Measurements from ENCODE around the gene EMID1. TPM values are rescaled to one million over a fixed set of nuclear protein-coding genes. Genes with fewer than 3 reads are reported as not detected.

Gene EMID1
- polyA plus RNA-seq, 1 of the 3 experiments (the other 2 are of a cell fraction) = 1.1 TPM

DNA sequence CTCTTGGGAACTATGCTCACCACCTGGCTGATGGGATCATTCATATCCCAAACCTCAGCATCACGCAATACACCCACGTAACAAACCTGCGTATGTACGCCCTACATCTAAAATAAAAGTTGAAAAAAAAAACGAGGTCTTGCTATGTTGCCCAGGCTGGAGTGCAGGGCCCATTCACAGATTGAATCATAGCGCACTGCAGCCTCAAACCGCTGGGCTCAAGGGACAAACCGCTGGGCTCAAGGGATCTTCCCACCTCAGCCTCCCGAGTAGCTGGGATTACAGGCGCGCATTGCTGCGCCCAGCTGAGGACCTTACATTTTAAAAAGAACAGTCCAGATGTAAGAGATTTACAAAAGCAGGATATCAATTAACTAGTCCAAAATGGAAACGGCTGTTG is 41.9 kb upstream of the EMID1 start:
- Histone ChIP-seq H3K4me2 (no peak overlapping the region), H4K20me1 (ENCODE audit: insufficient read depth) (no peaks in the 10 kb centered on the region), H2AFZ (ENCODE audit: low read depth) (no peak overlapping the region), H3K36me3 (replicated peaks in 1 of 2; ENCODE audit: control insufficient read depth in 1 of 2, insufficient read depth in 2 of 2, low read length in 1 of 2) (no peaks in the 10 kb centered on the region), H3F3A (replicated peaks; ENCODE audit: insufficient read depth) (no peaks in the 10 kb centered on the region), H3K9me2 (no peaks in the 10 kb centered on the region), H3K4me3 (ENCODE audit: low read depth in 2 of 2, low read length in 1 of 2) (no peak overlapping the region), H3K27me3 (ENCODE audit: insufficient read depth) (no peaks in the 10 kb centered on the region; the same call in 1 of the 2 replicates), H3K4me1 (ENCODE audit: control insufficient read depth in 1 of 2, insufficient read depth in 2 of 2, low read depth in 1 of 2, low read length in 1 of 2) (no peaks in the 10 kb centered on the region), H3K79me2 (ENCODE audit: insufficient read depth) (no peaks in the 10 kb centered on the region), H3K9ac (no peak overlapping the region), H3K9me3 (no peaks in the 10 kb centered on the region), H3K27ac (ENCODE audit: low read depth in 2 of 2, low read length in 1 of 2) (no peak overlapping the region)
- WGBS (ENCODE audit: low lambda C conversion rate) = 84% methylated on average over 13 of the region's 13 CpGs
- TF ChIP-seq POLR2AphosphoS5 (IDR thresholded peaks at IDR 0.05; ENCODE audit: low read depth, low read length) = no peak
- ChIA-PET POLR2A (no interaction called here), CTCF (interaction anchor here (3.5 kb wide), 1 partner anchor 10 kb away, joined by 20 read pairs; no protein-coding TSS in a partner anchor)
- no peak for DNase-seq

DNA sequence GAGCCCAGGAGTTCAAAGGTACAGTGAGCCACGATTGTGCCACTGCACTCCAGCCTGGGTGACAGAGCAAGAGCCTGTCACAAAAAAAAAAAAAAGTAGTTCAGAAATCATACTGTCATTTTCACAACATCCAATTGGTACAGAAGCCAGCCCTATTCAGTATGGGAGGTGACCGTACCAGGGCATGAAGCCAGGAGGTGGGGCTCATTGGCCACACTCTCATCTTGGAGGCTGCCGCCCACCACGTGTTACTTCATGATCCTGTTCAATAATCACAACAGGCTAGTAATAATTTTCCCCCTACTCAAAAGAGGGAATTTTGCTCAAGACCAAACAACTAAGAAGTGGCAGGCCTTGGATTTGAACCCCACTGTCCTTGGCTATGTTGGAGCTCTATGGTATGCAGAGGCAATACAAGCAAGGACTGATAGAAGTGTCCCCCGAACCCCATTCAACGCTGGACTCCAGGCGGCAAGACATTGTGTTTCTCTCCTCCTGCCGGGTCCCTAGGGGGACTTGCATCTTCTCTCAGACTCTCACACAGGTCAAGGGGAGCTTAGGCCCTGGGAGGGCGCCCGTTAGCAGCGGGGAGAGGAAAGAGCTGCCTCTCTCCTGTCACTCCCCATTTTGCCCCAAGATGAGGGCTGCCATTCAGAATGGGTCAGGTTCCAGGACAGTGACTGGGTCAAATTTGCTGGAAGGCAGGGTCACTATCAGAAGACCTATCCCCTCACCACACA is 40.2 kb upstream of the EMID1 start:
- Histone ChIP-seq H3K9me3 (no peaks in the 10 kb centered on the region), H3K4me3 (ENCODE audit: low read depth in 2 of 2, low read length in 1 of 2) (no peak overlapping the region), H3K27me3 (ENCODE audit: insufficient read depth) (no peaks in the 10 kb centered on the region; the same call in 1 of the 2 replicates), H3K9ac (no peak overlapping the region), H3K36me3 (replicated peaks in 1 of 2; ENCODE audit: control insufficient read depth in 1 of 2, insufficient read depth in 2 of 2, low read length in 1 of 2) (no peaks in the 10 kb centered on the region), H3K4me2 (no peak overlapping the region), H3K4me1 (ENCODE audit: control insufficient read depth in 1 of 2, insufficient read depth in 2 of 2, low read depth in 1 of 2, low read length in 1 of 2) (no peaks in the 10 kb centered on the region), H3F3A (replicated peaks; ENCODE audit: insufficient read depth) (no peaks in the 10 kb centered on the region), H3K27ac (ENCODE audit: low read depth in 2 of 2, low read length in 1 of 2) (no peak overlapping the region), H2AFZ (ENCODE audit: low read depth) (no peak overlapping the region), H4K20me1 (ENCODE audit: insufficient read depth) (no peaks in the 10 kb centered on the region), H3K79me2 (ENCODE audit: insufficient read depth) (no peaks in the 10 kb centered on the region), H3K9me2 (no peaks in the 10 kb centered on the region)
- ChIA-PET POLR2A (no interaction called here), CTCF (interaction anchor here (3.5 kb wide), 1 partner anchor 11 kb away, joined by 20 read pairs; no protein-coding TSS in a partner anchor)
- WGBS (ENCODE audit: low lambda C conversion rate) = 72% methylated on average over 7 of the region's 11 CpGs
- DNase-seq = no peak
- no peak for TF ChIP-seq TCF12 (IDR thresholded peaks at IDR 0.05)
- TF ChIP-seq, protein P1, sequence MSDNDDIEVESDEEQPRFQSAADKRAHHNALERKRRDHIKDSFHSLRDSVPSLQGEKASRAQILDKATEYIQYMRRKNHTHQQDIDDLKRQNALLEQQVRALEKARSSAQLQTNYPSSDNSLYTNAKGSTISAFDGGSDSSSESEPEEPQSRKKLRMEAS (IDR thresholded peaks at IDR 0.05; ENCODE audit: low read depth) = no peak
- TF ChIP-seq EP300 (IDR thresholded peaks at IDR 0.05; ENCODE audit: borderline replicate concordance in 1 of 2, low read depth in 1 of 2, low read length in 1 of 2) = no peak
- TF ChIP-seq, protein P2, sequence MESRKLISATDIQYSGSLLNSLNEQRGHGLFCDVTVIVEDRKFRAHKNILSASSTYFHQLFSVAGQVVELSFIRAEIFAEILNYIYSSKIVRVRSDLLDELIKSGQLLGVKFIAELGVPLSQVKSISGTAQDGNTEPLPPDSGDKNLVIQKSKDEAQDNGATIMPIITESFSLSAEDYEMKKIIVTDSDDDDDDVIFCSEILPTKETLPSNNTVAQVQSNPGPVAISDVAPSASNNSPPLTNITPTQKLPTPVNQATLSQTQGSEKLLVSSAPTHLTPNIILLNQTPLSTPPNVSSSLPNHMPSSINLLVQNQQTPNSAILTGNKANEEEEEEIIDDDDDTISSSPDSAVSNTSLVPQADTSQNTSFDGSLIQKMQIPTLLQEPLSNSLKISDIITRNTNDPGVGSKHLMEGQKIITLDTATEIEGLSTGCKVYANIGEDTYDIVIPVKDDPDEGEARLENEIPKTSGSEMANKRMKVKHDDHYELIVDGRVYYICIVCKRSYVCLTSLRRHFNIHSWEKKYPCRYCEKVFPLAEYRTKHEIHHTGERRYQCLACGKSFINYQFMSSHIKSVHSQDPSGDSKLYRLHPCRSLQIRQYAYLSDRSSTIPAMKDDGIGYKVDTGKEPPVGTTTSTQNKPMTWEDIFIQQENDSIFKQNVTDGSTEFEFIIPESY (IDR thresholded peaks at IDR 0.05; ENCODE audit: borderline replicate concordance, low read depth) = no peak
- TF ChIP-seq FOSL2 (IDR thresholded peaks at IDR 0.05; ENCODE audit: borderline replicate concordance, low read depth) = no peak
- TF ChIP-seq, protein P3, sequence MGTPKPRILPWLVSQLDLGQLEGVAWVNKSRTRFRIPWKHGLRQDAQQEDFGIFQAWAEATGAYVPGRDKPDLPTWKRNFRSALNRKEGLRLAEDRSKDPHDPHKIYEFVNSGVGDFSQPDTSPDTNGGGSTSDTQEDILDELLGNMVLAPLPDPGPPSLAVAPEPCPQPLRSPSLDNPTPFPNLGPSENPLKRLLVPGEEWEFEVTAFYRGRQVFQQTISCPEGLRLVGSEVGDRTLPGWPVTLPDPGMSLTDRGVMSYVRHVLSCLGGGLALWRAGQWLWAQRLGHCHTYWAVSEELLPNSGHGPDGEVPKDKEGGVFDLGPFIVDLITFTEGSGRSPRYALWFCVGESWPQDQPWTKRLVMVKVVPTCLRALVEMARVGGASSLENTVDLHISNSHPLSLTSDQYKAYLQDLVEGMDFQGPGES (IDR thresholded peaks at IDR 0.05; ENCODE audit: low read depth, low read length) = no peak
- no peak for TF ChIP-seq CHD2 (IDR thresholded peaks at IDR 0.05; ENCODE audit: low read length, partially characterized antibody)
- TF ChIP-seq RFX5 (IDR thresholded peaks at IDR 0.05; ENCODE audit: low read length) = no peak
- TF ChIP-seq RXRA (IDR thresholded peaks at IDR 0.05; ENCODE audit: borderline replicate concordance, low read depth) = no peak
- TF ChIP-seq, protein P4, sequence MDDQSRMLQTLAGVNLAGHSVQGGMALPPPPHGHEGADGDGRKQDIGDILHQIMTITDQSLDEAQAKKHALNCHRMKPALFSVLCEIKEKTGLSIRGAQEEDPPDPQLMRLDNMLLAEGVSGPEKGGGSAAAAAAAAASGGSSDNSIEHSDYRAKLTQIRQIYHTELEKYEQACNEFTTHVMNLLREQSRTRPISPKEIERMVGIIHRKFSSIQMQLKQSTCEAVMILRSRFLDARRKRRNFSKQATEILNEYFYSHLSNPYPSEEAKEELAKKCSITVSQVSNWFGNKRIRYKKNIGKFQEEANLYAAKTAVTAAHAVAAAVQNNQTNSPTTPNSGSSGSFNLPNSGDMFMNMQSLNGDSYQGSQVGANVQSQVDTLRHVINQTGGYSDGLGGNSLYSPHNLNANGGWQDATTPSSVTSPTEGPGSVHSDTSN (IDR thresholded peaks at IDR 0.05) = no peak
- no peak for TF ChIP-seq FOXJ3 (CRISPR knock-in tag; IDR thresholded peaks at IDR 0.05)
- TF ChIP-seq FOXM1 (IDR thresholded peaks at IDR 0.05; ENCODE audit: low read depth) = no peak
